ENCODE results near the gene RASA2. TPM values are rescaled to one million over a fixed set of nuclear protein-coding genes. Genes with fewer than 3 reads are reported as not detected.

Gene RASA2, protein sequence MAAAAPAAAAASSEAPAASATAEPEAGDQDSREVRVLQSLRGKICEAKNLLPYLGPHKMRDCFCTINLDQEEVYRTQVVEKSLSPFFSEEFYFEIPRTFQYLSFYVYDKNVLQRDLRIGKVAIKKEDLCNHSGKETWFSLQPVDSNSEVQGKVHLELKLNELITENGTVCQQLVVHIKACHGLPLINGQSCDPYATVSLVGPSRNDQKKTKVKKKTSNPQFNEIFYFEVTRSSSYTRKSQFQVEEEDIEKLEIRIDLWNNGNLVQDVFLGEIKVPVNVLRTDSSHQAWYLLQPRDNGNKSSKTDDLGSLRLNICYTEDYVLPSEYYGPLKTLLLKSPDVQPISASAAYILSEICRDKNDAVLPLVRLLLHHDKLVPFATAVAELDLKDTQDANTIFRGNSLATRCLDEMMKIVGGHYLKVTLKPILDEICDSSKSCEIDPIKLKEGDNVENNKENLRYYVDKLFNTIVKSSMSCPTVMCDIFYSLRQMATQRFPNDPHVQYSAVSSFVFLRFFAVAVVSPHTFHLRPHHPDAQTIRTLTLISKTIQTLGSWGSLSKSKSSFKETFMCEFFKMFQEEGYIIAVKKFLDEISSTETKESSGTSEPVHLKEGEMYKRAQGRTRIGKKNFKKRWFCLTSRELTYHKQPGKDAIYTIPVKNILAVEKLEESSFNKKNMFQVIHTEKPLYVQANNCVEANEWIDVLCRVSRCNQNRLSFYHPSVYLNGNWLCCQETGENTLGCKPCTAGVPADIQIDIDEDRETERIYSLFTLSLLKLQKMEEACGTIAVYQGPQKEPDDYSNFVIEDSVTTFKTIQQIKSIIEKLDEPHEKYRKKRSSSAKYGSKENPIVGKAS
- total RNA-seq = 16.9 and 20.0 TPM in 2 replicates

DNA sequence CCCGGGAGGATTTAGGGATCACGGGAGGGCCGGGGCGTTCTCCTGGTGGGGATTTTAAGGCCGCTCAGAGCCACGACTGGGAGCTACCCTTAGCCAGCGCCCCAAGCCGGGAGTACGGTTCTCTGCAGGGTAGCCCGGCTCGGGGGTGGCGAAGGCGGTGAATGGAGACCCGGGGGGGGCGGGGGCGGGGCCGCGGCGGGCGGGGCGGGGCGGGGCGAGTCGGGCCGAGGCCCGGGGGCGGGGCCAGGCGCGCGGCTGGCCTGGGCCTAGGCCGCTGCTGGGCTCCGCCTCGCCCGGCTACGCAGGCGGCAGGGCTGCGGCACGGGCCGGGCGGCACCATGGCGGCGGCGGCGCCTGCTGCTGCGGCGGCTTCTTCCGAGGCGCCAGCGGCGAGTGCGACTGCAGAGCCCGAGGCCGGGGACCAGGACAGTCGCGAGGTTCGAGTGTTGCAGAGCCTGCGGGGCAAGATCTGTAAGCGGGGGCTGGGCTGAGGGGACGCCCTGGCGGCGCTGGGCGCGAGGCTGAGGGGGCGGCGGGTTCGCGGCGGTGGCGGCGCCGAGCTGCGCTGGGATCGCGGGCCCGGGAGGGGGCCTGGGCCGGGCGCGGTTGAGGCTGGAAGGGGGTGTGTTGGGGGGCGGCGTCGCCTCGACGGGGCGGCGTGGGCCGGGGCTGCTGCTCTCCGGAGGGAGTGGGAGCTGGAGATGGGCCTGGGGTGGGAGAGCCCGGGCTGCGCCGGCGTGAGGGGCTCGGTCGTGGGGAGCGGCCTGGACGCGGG lies at the start of gene RASA2:
RASA2 (plus strand) TSS at position 282 of the 775 bp plus-strand sequence; CDS start at position 339, 57 bp downstream.

Other genes with a start within 250 kb of the RASA2 start
- 170 and 188 TPM in 2 replicates for gene ZBTB38, start 118.5 kb upstream of the RASA2 start, total RNA-seq

Data from uterine smooth muscle cell (primary cell).